ENCODE measurements around the gene RAB3C. TPM values are rescaled to one million over a fixed set of nuclear protein-coding genes. Genes with fewer than 3 reads are reported as not detected.

Gene RAB3C
- total RNA-seq, 2 experiments from 2014 or later, result not detected

- no peak for DNase-seq
- H3K27me3 Mint-ChIP-seq (ENCODE audit: low read depth), result no peaks in the 10 kb centered on the region
- peaks cover 3% of the 10 kb centered on the region for H3K9me3 Mint-ChIP-seq
- intact Hi-C loops (cut with micrococcal nuclease), result no loop called here
- no peaks in the 10 kb centered on the region for H3K36me3 Mint-ChIP-seq (ENCODE audit: low read depth)
- no peak overlapping the region for H3K4me3 Mint-ChIP-seq
- CTCF ChIA-PET, result no interaction called here
- H3K27ac Mint-ChIP-seq, result no peak overlapping the region
- no peaks in the 10 kb centered on the region for H3K4me1 Mint-ChIP-seq (ENCODE audit: low read depth)
Observed at GRCh38 chr5:58904737-58905136, 321.9 kb downstream of the RAB3C start.

- Mint-ChIP-seq H3K27me3 (ENCODE audit: low read depth) (no peaks in the 10 kb centered on the region), H3K4me1 (ENCODE audit: low read depth) (no peaks in the 10 kb centered on the region), H3K9me3 (peaks cover 6% of the 10 kb centered on the region), H3K27ac (no peak overlapping the region), H3K36me3 (ENCODE audit: low read depth) (no peaks in the 10 kb centered on the region), H3K4me3 (no peak overlapping the region)
- intact Hi-C loops (cut with micrococcal nuclease), result no loop called here
- CTCF ChIA-PET, result interaction anchor here (0.6 to 0.7 kb wide), 2 partner anchors 16 to 50 kb away, joined by 3 to 4 read pairs; no protein-coding TSS in a partner anchor
- DNase-seq, result no peak
Observed at GRCh38 chr5:58905944-58906343, 323.1 kb downstream of the RAB3C start.

Other genes starting within 250 kb of the RAB3C start
- 10 to 100 TPM in 1 of 2 experiments, 1 to 10 TPM in 1; 7.8 to 10.9 TPM for gene PLK2, start 123.0 kb upstream of the RAB3C start, total RNA-seq
- not detected for gene GAPT, start 91.6 kb upstream of the RAB3C start, total RNA-seq

All from activated naive CD4-positive, alpha-beta T cell treated with anti-CD3 and anti-CD28 coated beads for 36 hours (primary cell).